OCI-LY7 (cell line): Measurements from ENCODE around the gene ARHGAP31.

ENCODE experiments used
- CTCF ChIP-seq: fragments of 200-600 bp; sonication (generic); conservative IDR thresholded peaks from 2 replicates; pipeline ENCODE4 v1.5.1; 2014; ENCODE audit warnings: mild to moderate bottlenecking, antibody characterized with exemption, low read length, moderate library complexity, mixed read lengths
- EZH2phosphoT487 ChIP-seq: fragments of 200-600 bp; sonication (generic); IDR thresholded peaks from 2 replicates; pipeline ENCODE4 v1.6.1; 2018; ENCODE audit warnings: low read depth, borderline replicate concordance, mild to moderate bottlenecking, mixed run types, antibody characterized with exemption, low read length, moderate library complexity, mixed read lengths

DNA sequence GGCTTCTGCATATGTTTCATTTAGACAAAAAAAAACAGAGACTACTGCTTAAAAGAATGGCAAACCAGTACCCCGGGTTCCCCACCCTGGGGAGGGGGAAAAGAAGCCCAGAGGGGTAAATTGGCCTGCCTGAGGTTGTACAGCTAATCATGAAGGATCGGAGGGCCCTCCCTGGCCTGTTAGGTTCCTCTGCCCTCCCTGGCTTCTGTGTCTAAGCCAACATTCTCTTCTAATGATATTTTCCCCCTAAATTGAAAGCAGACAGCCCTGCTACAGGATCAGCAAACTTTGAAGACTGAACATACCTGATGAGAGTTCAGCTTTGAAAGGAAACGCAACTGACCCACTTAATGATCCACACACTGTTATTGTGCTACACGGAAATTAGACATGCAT, 2.5 kb downstream of the ARHGAP31 start:
- TF ChIP-seq CTCF: no peak
- TF ChIP-seq EZH2phosphoT487: no peak
